Panc1 (cell line): ENCODE measurements around the gene CD226. TPM values are rescaled to one million over a fixed set of nuclear protein-coding genes. Genes with fewer than 3 reads are reported as not detected.

Experiments
- ATAC-seq: fragments of 200-7000 bp; cut with Tn5 transposase; 2 replicates; pipeline ENCODE4 v1.9.1; 2020; ENCODE audit warnings: mild to moderate bottlenecking, moderate library complexity
- BruUV-seq: library from RNA; stranded (reverse); fragments of 400-500 nt; replicated peaks from 2 replicates; lab custom pipeline; 2021; lab: Mats Ljungman, UMichigan
- CTCF ChIA-PET: fragments of 300-600 bp; sonication (Branson Sonifier 250); formaldehyde crosslinking; loops from one replicate; lab custom pipeline; 2022; ENCODE audit warnings: antibody characterized with exemption; lab: Charles Lee
- POLR2A ChIA-PET: fragments of 300-600 bp; sonication (Branson Sonifier 250); formaldehyde crosslinking; loops from one replicate; lab custom pipeline; 2022; ENCODE audit warnings: antibody characterized with exemption; lab: Charles Lee
- DNase-seq: peaks from one replicate; pipeline ENCODE4 v3.0.0-alpha.2; 2010; ENCODE audit warnings: low read depth, low spot score
- H3K27ac ChIP-seq: 2 replicates; pipeline ENCODE4 v1.5.1; 2011; ENCODE audit warnings: mild to moderate bottlenecking, low read length, inconsistent platforms
- H3K27me3 ChIP-seq: fragments of 200-500 bp; sonication (Bioruptor generic); 2 replicates; pipeline ENCODE4 v1.6.0; 2014; ENCODE audit warnings: low read length, inconsistent platforms; ENCODE audit not compliant: control insufficient read depth, insufficient read depth
- H3K36me3 ChIP-seq: fragments of 200-500 bp; sonication (Bioruptor generic); 2 replicates; pipeline ENCODE4 v1.5.1; 2014; ENCODE audit warnings: inconsistent platforms, mild to moderate bottlenecking, low read length, moderate library complexity; ENCODE audit not compliant: control insufficient read depth, insufficient read depth
- H3K4me1 ChIP-seq: 2 replicates; pipeline ENCODE4 v1.5.1; 2011; ENCODE audit warnings: inconsistent platforms, mild to moderate bottlenecking, low read length, moderate library complexity; ENCODE audit not compliant: control insufficient read depth, insufficient read depth
- H3K4me3 ChIP-seq, 2 experiments: 2 replicates each; pipeline ENCODE4 v1.5.1; 2011 to 2012; ENCODE audit warnings: low read depth in 2 of 2, low read length in 2 of 2, mild to moderate bottlenecking in 2 of 2, inconsistent platforms in 1 of 2, moderate library complexity in 1 of 2
- H3K9me3 ChIP-seq: fragments of 200-500 bp; sonication (Bioruptor generic); 2 replicates; pipeline ENCODE4 v1.5.1; 2014; ENCODE audit warnings: low read depth, mild to moderate bottlenecking, inconsistent platforms, low read length, moderate library complexity; ENCODE audit not compliant: control insufficient read depth, insufficient read depth
- CTCF ChIP-seq: fragments of 450-650 bp; IDR thresholded peaks from 2 replicates; pipeline ENCODE4 v1.5.1; 2017; ENCODE audit warnings: mild to moderate bottlenecking
- POLR2AphosphoS5 ChIP-seq: IDR thresholded peaks from 2 replicates; pipeline ENCODE4 v1.6.1; 2012; ENCODE audit warnings: mild to moderate bottlenecking, low read depth, low read length, moderate library complexity
- REST ChIP-seq, 2 experiments: IDR thresholded peaks; 2 replicates each; pipeline ENCODE4 v1.6.1; 2011 to 2012; ENCODE audit warnings: low read depth in 2 of 2, control low read depth in 1 of 2, low read length in 1 of 2, mild to moderate bottlenecking in 1 of 2, moderate library complexity in 1 of 2; ENCODE audit not compliant: insufficient read depth in 1 of 2
- SIN3A ChIP-seq: IDR thresholded peaks from 2 replicates; pipeline ENCODE4 v1.6.1; 2012; ENCODE audit warnings: low read depth, mild to moderate bottlenecking, low read length, moderate library complexity, borderline replicate concordance; ENCODE audit not compliant: insufficient read depth
- TCF7L2 ChIP-seq: IDR thresholded peaks from 2 replicates; pipeline ENCODE4 v1.6.1; 2011; ENCODE audit warnings: mild to moderate bottlenecking, low read depth, low read length, inconsistent platforms
- in situ Hi-C: cut with HindIII; loops from 2 replicates; pipeline ENCODE4 v1.10.0; 2016; ENCODE audit warnings: low sequenced_read_pairs, low pct_unique_long_range_greater_than_20kb
- intact Hi-C: fragments of 100-400 bp; cut with micrococcal nuclease; formaldehyde crosslinking; loops from one replicate; pipeline ENCODE4 v1.10.0; 2022; ENCODE audit not compliant: unreplicated experiment
- total RNA-seq: library from RNA; stranded (reverse); gene quantifications from one replicate; pipeline ENCODE4 v1.2.1, GENCODE V29; 2021; ENCODE audit not compliant: unreplicated experiment

Gene CD226
- total RNA-seq, 1 experiment from 2014 or later: 0.95 TPM

- ChIA-PET POLR2A (no interaction called here), CTCF (no interaction called here)
- Histone ChIP-seq H3K27me3 (no peaks in the 10 kb centered on the region), H3K4me1 (no peaks in the 10 kb centered on the region), H3K27ac (no peak overlapping the region), H3K4me3 (no peak overlapping the region), H3K36me3 (no peaks in the 10 kb centered on the region), H3K9me3 (no peaks in the 10 kb centered on the region)
- intact Hi-C loops: no loop called here
- ATAC-seq (no peak), DNase-seq (no peak)
- TF ChIP-seq POLR2AphosphoS5 (no peak), SIN3A (no peak), CTCF (no peak), REST (IDR thresholded peaks at IDR 0.05; ENCODE audit: insufficient read depth in 1 of 2, low read depth in 2 of 2, low read length in 1 of 2) (no peak), TCF7L2 (no peak)
- BruUV-seq: no TSS peak
- in situ Hi-C loops: no loop called here
Observed at GRCh38 chr18:69858897-69859296, 88.8 kb downstream of the CD226 start.

GRCh38 chr18:69854455-69854854 is 93.2 kb downstream of the CD226 start:
- no peak for TF ChIP-seq TCF7L2
- TF ChIP-seq POLR2AphosphoS5: no peak
- no peak for TF ChIP-seq CTCF
- no peak for TF ChIP-seq SIN3A
- no peak for TF ChIP-seq REST (IDR thresholded peaks at IDR 0.05; ENCODE audit: insufficient read depth in 1 of 2, low read depth in 2 of 2, low read length in 1 of 2)
- H3K27me3 ChIP-seq: no peaks in the 10 kb centered on the region
- ATAC-seq (no peak), DNase-seq (no peak)
- ChIA-PET CTCF (no interaction called here), POLR2A (no interaction called here)
- BruUV-seq: no TSS peak
- no peak overlapping the region for H3K4me3 ChIP-seq
- no peaks in the 10 kb centered on the region for H3K36me3 ChIP-seq
- no peaks in the 10 kb centered on the region for H3K9me3 ChIP-seq
- in situ Hi-C loops (no loop called here), intact Hi-C loops (no loop called here)
- no peaks in the 10 kb centered on the region for H3K4me1 ChIP-seq
- H3K27ac ChIP-seq: no peak overlapping the region
